GM12864 (cell line): ENCODE measurements around the gene PAK5.

Experiments
- DNase-seq: peaks from one replicate; pipeline ENCODE4 v3.0.0-alpha.2; 2011; ENCODE audit warnings: low read depth
- H3K4me3 ChIP-seq: 2 replicates; pipeline ENCODE4 v1.5.1; 2011; ENCODE audit warnings: mild to moderate bottlenecking, low read depth, low read length, control low read depth
- TF ChIP-seq, protein P1 (sequence below): IDR thresholded peaks from 2 replicates; pipeline ENCODE4 v1.5.1; 2011; ENCODE audit warnings: low read depth, mild to moderate bottlenecking, moderate library complexity, low read length, control low read depth, inconsistent platforms; ENCODE audit errors: missing control alignments

PAK5 gene

DNA sequence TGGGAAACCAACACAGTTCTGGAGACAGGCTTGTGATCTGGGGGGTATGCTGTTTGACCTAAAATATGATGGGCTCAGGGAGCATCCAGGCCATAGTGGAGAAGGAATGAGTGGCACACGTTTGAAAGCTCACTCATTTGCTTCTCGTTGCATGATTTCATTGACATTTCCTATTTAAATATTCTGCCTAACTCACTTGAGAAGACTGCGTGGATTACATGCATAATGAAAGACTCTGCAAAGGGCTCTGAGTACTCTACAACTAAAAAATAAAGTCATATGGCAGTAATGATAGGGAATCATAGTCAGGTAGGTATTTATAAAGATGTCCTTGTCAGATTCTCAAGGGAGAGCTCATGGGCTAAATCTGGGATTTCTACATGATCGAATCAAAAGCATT, 206.6 kb downstream of the PAK5 start:
- H3K4me3 ChIP-seq: no peak overlapping the region
- no peak for DNase-seq
- TF ChIP-seq, protein P1, sequence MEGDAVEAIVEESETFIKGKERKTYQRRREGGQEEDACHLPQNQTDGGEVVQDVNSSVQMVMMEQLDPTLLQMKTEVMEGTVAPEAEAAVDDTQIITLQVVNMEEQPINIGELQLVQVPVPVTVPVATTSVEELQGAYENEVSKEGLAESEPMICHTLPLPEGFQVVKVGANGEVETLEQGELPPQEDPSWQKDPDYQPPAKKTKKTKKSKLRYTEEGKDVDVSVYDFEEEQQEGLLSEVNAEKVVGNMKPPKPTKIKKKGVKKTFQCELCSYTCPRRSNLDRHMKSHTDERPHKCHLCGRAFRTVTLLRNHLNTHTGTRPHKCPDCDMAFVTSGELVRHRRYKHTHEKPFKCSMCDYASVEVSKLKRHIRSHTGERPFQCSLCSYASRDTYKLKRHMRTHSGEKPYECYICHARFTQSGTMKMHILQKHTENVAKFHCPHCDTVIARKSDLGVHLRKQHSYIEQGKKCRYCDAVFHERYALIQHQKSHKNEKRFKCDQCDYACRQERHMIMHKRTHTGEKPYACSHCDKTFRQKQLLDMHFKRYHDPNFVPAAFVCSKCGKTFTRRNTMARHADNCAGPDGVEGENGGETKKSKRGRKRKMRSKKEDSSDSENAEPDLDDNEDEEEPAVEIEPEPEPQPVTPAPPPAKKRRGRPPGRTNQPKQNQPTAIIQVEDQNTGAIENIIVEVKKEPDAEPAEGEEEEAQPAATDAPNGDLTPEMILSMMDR: no peak

DNA sequence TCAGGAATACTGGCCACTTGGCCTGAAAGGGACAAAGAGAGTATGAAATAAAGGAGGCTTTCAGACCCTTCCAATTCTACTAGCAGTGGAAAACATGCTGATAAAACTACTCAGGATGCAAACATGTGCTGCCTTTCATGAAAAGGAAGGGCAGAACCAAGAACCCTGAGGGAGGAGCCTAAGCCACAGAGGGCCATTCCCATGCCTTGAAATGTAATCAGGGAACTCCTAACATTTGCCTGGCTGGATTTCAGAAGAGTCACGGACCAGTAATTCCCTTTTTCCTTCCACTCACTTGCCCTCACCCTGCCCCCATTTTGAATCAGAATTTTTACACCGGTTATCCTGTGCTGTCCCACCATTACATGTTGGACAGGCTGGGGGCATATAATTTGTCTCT, 208.3 kb downstream of the PAK5 start:
- TF ChIP-seq, protein P1: no peak
- no peak for DNase-seq
- no peak overlapping the region for H3K4me3 ChIP-seq

DNA sequence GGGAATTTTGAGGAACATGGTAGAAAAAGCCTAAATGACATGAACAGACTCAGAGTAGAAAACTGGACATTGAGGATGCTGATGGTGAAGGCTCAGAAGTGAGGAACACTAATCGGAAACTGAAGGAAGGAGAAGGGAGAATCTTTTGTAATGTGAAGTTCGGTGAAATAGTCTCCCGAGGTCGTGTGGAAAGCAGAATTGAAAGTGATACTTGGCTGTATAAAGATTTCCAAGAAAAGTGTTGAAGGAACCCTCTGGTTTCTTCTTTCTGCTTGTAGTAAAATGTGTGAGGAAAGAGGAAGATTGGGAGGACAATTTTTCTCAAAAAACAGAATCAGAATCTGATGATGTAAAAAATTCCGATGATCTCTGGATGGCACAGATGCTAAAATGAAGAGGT, 209.0 kb downstream of the PAK5 start:
- TF ChIP-seq, protein P1: no peak
- no peak overlapping the region for H3K4me3 ChIP-seq
- no peak for DNase-seq

DNA sequence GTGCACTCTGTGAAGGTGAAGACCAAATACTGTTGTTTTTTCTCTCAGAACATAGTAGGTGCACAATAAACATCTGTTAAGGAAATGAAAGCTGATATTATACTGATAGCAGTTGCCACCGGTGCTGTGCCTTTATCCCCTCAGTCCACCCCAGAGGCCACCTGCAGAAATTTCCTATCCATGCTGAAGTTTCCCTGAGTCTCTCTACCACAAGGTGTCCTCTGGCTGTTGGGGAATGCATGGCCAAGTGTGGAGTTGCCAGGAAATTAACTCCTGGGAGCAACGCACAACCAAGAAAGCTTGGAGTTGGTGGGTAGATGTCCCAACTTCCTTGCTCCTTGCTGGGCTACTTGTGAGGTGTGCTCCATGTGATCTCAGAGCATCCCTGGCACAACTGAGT, 210.3 kb downstream of the PAK5 start:
- TF ChIP-seq, protein P1: no peak
- no peak overlapping the region for H3K4me3 ChIP-seq
- DNase-seq: no peak

DNA sequence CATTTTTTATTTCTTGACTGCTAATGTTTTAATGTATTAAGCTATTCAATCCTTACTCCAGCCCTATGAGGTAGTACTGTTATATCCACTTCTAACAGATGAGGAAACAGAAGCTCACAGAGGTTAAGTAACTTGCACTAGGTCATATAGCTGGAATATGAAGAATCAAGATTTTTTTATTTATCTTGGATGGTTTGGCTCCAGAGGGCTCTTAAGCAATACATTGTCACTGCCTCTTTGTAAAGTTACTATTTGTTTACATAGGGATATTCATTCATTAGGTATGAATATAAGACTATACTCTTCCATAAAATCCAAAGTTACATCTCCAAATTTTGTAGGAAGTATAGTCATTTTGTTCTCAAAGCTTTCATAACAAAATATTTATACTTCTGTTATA, 210.7 kb downstream of the PAK5 start:
- no peak overlapping the region for H3K4me3 ChIP-seq
- DNase-seq: no peak
- TF ChIP-seq, protein P1: no peak

DNA sequence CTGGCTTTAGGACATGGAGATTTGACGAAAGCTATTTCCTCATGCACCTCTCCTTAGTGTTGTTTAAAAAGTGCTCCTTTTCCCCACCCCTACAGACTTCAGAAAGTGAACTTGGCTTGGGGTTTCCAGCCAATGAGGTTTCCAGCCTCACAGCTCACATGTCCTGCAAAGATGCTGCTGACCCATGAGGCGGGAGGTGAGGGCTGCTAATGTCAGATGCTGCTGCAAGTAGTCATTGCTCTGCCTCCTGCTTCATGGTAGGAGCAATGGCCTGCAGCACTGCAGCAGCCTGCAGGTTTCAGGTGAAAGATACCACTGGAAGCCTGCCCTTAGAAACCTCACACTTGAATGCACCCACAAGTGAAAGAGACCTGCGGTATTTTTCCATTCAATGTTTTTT, 211.7 kb downstream of the PAK5 start:
- TF ChIP-seq, protein P1: no peak
- no peak overlapping the region for H3K4me3 ChIP-seq
- no peak for DNase-seq

DNA sequence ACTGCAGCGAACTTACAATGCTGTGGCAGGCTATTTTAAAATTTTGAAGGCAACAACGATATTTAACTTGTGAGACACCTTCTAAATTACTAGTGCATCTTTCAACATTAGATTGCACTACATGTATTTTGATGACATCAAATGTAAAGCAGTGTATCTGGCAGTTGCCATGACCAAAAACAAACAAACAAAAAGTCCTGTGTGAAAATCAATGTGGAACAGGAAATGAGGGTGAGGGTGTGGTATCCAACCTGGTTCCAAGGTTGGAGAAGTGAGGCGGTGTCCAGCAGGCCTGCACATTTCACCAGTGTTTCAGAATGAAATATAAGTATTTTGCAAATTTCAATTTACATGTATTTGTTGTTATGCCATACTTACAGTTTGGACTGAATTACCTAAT, 212.5 kb downstream of the PAK5 start:
- no peak overlapping the region for H3K4me3 ChIP-seq
- TF ChIP-seq, protein P1: no peak
- DNase-seq: no peak
